Glomerular visceral epithelial cell (primary cell): ENCODE data around the gene SASH1.
A peak's percentile ranks its signal among the peaks of the same experiment; 100 is the strongest.

ENCODE experiments used
- DNase-seq: peaks from one replicate; pipeline ENCODE4 v3.0.0-alpha.2; 2016; ENCODE audit errors: extremely low spot score

Gene SASH1

DNA sequence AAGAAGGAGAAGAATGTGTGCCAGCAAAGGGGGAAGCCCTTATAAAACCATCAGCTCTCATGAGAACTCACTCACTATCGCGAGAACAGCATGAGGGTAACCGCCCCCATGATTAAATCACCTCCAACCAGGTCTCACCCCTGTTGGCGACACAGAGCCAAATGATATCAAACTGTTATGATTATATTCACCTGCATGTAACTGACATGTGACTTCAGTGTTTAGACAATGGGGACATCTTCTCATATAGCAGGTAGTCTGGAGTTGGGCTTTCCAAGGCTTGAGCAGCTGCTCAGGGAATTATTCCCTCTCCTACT, 115.2 kb downstream of the SASH1 start:
- no peak for DNase-seq

DNA sequence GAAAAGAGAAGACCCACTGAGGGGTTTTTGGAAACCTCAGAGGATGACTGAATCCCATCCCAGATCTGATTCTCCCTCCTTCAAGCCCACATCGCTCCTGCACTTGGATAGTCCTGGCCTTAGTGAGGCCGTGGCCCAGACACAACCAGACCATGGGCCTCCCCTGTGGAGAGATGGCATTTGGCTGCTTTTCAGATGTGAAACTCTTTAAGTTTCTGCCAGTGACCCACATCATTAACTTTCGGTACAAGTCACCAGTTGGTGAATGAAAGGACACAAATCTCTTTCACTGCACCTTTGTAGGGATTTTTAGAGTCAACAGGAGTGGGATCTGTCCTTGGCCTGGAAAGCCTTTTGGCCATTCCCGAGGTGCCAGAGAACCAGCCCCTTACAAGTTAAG, 116.6 kb downstream of the SASH1 start:
- DNase-seq: no peak

DNA sequence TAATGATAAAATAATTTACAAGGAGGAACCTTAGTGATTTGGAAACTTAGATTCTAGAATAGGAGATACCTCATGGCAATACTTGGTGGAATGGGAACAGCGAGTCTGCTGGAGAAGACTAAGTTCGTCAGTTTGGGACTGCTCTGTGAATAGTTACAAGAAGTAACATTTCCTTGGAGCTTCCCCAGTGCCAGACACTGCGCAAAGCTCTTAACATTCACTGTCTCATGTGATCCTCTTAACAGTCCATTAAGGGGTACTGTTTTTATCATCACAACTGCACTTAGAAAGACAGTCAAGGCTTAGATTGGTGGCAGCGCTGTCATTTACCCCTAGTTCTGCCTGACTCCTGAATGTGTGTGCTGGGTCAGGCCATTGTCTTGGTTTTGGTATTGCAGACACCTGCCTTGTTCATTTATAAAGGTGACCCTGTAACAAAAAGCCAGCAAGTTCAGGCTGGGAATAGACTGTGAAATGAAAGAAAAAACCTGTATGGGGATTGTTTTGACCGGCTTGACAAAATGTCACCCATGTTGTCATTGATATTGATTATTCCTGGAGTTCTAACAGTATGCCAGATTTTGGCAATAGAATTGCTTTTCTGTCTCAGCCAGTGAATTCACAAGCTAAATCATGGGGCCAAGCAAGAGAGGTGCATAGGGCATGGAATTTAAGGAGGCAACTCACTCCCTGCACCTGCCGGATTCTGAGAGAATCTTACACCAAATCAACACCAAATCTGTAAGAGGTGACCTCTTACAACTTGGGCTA, 118.4 kb downstream of the SASH1 start:
- DNase-seq: no peak

DNA sequence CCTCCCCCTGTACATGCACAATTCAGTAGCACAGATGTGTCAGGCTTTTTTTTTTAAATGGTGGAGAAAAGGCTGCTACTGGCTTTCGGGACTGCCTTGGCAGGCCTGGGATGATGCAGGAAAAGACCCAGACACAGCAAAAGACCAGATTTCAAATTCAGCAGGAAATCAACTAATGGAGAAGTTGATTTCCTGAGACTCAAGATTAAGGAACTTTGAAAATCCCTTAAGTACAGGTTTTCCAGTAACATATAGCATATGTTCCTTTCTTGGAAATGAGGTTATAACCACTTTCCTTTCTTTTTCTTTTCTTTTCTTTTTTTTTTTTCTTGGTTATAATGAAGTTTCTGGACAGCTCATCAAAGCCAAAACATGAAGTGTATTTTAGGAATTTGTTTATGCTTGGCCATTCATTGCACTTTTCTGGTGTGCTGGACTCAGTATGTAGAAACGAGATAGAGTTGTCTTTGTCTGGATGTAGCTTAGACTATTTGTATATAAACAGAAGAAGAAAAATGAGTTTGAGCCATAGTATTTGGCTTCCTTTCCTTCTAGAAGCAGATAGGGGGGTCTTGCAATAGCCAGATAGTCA, 119.4 kb downstream of the SASH1 start:
- DNase-seq: no peak

DNA sequence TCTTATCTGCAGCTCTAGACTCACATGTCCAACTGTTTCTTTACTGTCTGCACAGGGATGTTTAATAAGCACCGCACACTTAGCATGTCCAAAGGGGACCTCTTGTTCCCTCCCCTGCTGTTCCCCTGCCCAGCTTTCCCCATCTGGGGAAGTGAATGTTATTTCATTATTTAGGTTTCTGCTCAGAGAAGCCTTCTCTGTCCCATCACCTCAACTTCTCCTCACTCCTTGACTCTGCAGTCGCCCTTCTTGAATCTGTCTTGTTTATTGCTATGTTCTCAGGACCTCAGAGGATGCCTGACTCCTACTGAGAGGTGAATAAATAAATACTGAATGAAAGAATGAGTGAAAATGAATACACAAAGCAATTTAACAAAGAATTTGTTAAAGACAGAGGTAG, 121.0 kb downstream of the SASH1 start:
- DNase-seq: no peak

DNA sequence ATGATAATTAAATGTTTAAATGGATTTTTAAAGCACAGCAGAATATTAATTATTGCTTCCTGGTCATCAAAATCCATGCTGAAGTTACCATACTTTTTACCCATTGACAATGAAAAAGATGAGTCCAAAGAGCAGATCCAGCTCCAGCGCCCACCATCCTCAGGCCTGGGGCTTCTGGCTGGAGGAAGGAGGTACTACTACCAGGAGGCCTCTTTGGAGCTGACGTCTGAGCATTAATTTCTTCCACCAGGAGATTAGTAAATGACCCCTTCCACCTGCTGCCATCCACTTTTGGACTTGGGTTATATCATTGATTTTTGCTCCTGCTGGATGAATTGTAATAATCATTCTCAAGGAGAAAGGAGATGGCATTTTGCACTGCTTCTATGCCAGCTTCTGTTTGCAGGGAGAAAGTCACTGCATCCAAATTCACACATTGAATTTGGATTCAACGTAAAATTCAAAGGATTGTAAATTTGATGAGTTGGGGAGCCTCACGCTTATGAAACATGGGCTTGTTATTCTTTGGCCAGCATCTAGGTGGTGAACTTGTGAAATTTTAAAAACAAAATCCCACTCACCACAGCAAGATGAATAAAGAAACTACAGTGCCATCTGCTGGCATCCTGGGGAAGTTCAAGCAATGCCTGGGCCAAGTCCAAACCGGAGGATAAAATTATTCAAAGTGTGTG, 121.8 kb downstream of the SASH1 start:
- peak; percentile 80 for DNase-seq

DNA sequence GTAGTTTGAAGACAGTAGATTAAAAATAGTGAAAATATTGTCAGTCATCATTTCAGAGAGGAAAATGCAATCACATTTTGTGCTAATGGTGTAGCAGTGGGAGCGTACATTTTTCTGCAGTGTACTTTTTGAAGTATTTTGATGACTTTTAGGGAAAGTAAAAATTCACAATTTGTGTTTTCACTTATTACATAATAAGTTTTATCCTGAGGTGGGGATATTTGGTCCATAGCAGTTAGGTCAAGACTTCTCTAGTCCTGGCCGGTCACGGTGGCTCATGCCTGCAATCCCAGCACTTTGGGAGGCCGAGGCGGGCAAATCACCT, 122.3 kb downstream of the SASH1 start:
- DNase-seq: no peak

DNA sequence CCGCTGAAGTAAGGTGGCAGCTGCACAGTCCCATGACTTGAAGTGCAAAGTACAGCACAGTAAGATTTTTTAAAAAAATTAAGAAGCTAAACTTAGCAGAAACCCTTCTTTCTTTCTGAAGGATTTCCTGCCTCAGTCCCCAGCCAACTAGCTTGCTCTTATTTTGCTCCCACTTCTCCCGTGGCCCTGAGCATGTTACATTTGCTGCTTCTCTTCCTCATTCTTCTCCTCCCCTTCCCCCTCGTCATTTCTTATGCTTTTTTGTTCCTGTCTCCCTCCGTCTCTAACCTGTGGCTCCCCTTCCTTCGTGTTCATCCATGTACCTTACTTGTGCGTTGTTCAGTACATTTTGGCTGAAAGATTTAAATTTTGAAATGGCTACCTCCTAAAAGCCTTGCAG, 123.0 kb downstream of the SASH1 start:
- peak; percentile 16 for DNase-seq

DNA sequence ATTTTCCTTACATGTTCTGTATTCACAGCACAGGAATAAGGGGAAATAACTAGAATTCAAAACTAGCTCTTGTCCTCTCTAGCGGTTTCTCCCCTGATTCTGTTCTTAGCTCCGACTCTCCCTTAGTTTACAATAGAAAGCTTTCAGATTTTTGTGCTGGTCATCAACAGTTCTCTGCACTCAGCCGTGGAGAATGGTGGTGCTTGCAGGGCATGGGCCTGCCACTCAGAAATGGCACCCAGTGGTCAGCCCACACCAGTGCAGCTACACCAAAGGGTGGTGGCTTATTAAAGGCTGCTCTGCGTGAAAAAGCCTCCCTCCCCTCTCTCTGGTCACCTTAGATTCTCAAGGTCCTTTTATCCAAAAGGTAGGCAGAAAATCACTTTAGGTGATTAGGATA, 123.5 kb downstream of the SASH1 start:
- DNase-seq: peak; percentile 30

DNA sequence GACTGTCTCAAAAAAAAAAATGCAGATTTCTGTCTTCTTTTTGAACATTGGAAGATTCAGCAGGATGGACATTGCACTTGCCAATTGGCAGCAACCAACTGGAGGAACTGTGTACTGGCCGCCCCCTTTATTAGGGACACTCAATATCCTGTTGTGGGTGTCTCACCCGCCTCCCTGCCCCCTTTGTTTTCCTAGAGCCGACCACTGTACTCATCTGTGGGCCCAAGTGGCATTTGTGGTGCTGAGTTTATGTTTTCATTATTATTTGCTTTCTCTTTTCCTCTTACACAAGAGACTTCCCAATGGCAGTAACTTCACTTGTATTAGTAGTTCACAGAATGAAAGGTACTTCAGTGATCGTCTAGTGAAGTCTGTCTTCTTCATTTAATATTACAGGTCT, 125.3 kb downstream of the SASH1 start:
- no peak for DNase-seq

DNA sequence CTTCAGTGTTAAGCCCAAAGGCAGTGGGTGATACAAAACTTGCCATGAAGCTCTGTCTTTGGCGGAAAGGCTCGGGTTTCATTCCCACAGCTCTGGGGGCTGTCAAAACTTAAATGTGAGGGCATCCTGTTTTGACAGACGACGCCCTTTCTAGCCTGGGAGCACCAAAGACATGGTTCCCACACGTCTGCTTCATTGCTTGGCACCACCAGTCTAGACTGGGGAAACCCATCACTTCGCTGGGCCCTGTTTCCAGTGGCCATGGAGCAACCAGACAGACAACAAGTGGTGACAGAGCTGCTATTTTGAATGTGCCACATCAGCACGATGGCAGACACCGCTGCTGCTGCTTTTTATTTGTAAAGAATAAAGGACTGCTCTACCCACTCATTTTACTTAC, 127.5 kb downstream of the SASH1 start:
- no peak for DNase-seq

DNA sequence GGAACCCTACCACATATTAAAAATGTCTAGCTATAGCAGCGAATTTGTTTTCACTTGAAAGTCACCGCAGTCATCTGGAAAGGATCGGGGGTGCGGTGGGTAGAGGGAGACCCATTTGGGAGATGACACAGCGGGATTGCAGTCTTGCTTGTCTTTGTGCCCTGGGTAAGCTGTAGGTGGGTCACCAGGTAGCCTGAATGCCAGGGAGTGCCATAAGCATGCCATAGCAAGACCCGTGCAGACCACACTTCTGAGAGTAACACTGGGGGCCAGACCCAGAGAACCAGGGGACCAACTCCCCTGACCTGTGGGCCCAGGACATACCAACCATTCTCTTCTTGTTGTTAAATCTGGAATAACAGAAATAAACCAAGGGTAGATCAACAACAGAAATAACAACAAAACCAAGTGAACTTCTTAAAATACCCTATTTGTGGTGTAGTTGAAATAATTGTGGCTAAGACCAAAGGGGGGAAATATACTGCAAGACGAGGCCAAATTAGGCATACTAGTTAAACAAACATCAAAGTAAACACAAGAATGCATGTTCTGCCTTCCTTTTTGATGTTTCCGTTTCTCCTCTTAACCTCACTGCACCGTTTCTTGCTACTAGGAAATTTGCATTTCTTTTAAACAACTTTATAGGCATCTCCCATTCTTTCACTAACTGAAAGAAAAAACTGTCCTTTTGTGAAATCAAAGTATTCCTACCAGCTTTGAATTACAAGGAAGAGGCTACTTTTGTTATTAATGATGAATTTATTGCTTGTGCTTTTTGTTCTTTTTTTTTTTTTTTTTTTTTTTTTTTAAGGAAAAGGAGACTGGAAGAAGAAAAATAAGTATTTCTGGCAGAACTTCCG, 128.2 kb downstream of the SASH1 start:
- no peak for DNase-seq

DNA sequence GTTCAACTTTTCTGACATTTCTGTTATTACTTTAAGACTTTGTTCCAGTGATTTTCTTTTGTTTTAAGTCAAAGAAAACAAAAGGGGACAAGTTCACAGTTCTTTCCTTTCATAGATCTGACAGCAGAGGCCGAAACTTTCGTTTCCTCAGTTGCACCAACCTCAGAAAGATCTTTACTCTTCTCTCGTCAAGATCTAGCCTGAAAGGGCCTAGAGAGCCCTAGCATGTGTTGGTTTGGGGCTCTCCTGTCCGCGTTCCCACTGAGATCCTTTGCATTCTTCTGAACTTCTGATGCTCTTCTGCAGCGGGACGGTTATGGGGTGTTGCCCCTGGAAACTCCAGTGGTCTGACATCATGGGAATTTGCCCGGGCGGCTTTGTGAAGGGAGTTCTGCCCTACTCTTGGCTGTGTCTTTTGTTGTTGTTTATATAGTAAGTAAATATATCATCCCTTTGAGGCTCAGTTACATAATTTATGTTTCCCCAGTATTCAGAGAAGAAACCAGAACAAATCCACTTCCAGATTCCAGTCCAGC, 129.1 kb downstream of the SASH1 start:
- no peak for DNase-seq

DNA sequence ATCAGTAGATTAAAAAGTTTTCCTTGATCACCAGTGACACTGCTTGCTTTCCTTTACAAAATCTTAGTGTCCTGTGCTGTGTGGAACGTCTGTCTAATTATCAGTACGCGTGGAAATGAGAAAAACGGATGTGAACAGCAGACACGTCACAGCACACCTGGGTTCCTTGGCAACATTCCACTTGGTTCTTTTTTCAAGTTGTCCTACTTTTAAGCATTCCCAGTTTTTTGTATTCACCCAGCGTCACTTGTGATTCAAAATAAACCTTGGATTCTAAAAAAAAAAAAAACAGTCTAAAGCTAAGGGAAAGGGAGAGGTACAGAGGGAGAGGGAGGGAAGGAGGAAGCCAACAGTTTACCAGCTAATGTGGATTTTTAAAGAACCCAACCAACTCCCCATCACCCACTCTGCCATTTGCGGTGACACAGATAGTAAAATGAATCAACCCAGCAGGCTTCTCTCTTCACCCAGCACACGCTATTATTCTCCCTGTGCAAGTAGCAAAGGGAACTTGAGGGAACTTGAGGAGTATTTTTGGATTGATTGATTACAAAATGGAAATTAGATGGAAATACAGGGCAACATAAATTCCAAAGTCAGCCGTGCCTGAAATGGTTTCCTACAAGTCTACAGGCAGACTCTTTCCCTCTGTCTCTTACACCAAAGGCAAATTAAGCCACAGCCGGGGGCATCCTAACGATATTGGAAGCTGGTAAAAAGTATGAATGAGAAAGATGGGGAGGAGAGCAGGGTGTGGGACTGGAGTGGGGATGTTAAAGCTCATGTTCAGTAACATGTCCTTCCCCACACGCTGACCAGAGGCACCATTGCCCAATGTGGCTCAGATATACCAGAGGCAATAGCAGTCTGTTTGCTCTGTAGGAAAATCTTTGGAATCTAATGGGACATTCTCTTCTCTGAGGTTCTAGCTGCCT, 129.8 kb downstream of the SASH1 start:
- DNase-seq: no peak

DNA sequence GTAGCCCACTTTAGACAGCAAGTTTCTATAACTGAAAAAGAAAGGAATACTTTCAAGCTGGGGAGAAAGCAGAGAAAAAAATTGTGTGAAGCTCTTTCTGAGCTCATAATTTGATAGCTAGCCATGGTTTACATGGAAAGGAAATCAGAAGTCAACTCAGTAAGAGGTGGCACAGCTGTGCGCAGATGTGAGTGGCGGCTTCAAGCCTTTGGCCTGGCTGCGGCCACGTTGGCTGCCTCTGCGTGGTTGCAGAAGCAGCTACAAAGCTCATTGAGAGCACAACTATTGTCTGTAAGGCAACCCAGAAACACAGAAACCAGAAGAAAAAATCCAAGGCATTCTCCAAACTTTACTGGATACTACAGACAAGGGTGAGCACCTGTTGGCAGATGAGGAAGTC, 136.9 kb downstream of the SASH1 start:
- DNase-seq: no peak

DNA sequence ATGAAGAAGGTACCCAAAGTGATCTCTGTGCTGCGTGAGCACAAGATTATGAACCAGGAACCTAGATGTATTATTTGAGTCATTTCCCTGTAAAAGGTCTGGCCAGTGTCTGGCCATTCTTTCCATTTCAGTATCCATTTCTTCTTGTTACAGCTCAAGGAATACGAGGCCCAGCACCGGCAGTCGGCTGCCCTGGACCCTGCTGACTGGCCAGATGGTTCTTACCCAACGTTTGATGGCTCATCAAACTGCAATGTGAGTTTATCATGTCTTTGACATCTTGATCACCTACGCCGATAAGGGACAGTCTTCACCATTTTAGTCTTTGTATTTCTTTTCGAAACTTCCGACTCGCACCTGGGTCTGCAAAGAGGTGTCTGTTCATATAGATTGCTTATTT, 144.8 kb downstream of the SASH1 start:
- no peak for DNase-seq

DNA sequence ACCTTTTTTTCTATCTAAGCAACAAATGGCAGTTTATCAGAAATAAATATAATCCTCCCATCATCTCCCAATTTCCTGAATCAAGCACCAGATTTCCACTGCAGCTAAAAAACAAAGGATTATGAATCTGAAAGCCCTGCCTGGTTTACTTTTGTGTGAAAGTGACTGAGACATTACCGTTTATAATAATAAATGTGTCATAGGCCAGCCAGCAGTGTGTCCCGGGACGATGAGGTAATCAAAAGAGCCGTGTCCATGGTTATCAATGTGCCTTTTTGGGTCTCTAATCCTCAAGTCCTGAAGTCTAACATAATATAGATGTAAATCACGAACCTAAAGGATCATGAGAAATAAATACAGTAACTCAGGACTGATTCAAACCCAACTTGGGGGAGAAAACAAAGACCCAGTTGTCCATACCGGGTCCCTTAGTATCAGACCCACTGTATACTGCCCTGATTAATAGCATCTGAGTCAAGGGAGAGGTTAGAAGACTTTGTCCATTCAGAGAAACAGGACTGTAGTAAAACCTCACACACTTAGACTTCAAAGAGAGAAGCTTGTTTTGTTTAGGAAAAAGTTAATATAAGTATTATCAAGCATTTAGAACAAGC, 149.1 kb downstream of the SASH1 start:
- DNase-seq: no peak

DNA sequence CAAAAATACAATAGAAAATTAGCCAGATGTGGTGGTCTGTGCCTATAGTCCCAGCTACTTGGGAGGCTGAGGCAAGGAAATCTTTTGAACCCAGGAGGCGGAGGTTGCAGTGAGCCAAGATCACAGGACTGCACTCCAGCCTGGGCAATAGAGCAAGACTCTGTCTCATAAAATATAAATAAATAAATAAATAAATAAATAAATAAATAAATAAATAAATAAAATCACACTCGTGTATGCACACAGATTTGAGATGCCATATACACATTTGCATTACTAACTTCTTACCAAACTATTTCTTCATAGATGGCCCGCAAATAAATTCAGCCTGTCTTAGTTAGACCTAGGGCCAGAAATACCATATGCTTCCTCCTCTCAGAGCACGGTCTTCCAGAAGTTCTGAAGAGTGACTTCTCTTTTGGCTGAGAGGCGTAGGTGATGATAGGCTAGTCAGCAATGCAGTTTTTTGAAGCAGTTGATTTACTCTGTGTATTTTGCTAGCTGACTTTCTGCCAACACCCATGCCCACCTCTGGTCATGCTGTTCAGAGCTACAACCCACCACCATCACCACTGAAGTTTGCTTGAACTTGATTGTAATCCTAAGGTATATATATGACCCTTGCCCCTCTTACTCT, 150.1 kb downstream of the SASH1 start:
- DNase-seq: no peak

DNA sequence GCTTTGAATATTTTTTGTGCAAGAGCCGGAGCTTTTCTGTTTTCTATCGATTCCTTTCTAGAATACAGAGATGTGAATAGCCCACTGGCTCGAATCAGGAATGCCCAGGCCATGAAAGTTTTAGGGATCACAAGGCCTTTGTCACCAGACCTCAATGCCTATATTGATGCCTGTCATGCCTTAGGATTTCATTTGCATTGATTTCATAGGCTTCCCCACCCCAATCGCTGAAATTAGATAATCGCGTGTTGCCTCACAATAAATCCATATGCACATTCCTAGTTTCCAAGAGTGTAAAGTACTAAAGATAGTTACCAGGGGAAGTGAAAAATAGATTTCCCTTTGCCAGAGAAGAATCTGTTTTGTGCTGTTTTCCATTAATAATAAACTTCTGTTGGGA, 150.8 kb downstream of the SASH1 start:
- no peak for DNase-seq

DNA sequence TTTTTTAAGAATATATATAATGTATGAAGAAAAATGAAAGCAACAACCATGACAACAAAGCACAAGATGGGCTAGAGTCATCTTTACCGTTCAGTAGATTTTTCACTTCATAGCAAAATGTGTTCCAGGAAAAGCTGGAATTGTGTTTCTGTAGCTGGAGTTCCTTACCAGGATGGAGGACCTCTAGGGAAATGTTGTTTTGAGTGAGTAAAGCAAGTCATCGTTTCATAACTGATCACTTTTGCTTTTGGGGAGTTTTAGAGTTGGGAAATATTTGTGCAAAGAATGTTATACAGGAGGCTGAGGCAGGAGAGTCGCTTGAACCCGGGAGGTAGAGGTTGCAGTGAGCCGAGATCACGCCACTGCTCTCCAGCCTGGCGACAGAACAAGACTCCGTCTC, 151.6 kb downstream of the SASH1 start:
- DNase-seq: no peak
